Upper lobe of left lung (tissue), 4 donors: ENCODE results near the gene OGFR.

Experiments used
- EP300 ChIP-seq, 4 donors: sonication (generic); formaldehyde crosslinking; IDR thresholded peaks; one replicate each; pipeline ENCODE4 v1.5.1; 2017; ENCODE audit warnings: antibody characterized with exemption in 4 of 4, control low read depth in 2 of 4
- POLR2A ChIP-seq, 4 donors: fragments of 450-650 bp; IDR thresholded peaks; one replicate each; pipeline ENCODE4 v1.5.1; 2016 to 2017; ENCODE audit warnings: antibody characterized with exemption in 4 of 4, mild to moderate bottlenecking in 2 of 4
- TF ChIP-seq, protein P1 (sequence below), 6 experiments: fragments of 450-650 bp in 4 of 6; fragments of 200-600 bp in 2 of 6; sonication (generic) in 2 of 6; IDR thresholded peaks; one replicate each; pipeline ENCODE4 v1.5.1; 2016 to 2019; ENCODE audit warnings: antibody characterized with exemption in 6 of 6

DNA sequence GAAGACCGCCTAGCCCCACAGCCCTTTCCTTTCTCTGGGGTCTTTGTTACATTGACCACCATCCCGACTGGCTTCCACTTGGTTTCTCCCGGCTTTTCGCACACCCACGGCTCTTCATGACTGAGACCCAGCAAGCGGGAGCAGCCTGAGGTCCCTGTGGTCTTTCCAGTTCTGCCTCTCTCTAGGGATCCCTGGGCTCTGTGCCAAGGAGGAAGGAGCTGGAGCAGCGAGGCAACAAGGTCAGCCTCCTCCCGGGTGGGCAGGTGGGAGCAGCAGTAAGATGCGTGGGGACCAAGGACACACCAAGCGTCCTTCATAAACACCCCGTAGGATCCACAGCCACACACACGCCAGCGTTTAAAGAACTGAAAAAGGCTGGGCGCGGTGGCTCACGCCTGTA, 37.9 kb upstream of the OGFR start:
- TF ChIP-seq, protein P1, sequence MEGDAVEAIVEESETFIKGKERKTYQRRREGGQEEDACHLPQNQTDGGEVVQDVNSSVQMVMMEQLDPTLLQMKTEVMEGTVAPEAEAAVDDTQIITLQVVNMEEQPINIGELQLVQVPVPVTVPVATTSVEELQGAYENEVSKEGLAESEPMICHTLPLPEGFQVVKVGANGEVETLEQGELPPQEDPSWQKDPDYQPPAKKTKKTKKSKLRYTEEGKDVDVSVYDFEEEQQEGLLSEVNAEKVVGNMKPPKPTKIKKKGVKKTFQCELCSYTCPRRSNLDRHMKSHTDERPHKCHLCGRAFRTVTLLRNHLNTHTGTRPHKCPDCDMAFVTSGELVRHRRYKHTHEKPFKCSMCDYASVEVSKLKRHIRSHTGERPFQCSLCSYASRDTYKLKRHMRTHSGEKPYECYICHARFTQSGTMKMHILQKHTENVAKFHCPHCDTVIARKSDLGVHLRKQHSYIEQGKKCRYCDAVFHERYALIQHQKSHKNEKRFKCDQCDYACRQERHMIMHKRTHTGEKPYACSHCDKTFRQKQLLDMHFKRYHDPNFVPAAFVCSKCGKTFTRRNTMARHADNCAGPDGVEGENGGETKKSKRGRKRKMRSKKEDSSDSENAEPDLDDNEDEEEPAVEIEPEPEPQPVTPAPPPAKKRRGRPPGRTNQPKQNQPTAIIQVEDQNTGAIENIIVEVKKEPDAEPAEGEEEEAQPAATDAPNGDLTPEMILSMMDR (IDR thresholded peaks at IDR 0.05) = no peak
- TF ChIP-seq POLR2A (IDR thresholded peaks at IDR 0.05) (no peak), EP300 (IDR thresholded peaks at IDR 0.05) (no peak)
